ENCODE results near the gene ADAMTS2. TPM values are rescaled to one million over a fixed set of nuclear protein-coding genes. Genes with fewer than 3 reads are reported as not detected.

ADAMTS2 gene
- total and polyA plus RNA-seq, 12 donors: 4.3 to 70.3 (median 22.4) TPM

DNA sequence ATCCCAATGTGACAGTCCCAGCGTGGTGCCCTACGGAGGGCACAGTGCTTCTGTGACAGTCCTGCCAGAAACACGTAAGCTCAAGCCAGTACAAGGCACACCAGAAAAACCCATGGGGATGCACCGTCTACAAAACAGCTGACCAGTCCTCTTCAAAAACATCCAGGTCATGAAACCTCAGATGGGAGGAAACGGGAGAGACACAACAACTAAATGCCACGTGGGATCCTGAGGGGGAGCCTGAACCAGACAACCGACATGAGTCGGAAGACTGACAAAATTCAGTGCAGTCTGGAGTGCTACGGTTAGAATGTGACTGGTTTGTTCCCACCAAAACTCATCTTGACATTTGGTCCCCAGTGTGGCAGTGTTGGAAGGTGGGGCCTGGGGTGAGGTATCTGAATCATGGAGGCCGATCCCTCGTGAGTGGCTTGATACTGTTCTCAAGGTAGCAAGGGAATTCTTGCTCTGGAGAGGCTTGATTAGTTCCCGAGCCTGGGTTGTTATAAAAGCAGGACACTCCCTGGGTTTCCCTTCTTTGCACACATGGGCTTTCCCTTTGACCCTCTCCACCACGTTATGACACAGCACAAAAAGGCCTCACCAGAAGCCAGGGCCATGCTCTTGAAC, 55.4 kb downstream of the ADAMTS2 start:
- intact Hi-C loops (cut with DNase I): no loop called here
- 80 to 90% (median 82%) methylated on average over 13 of the region's 13 CpGs for WGBS, 4 donors
- Histone ChIP-seq H3K27ac (no peak overlapping the region), H3K36me3 (replicated peaks in 1 of 2) (no peaks in the 10 kb centered on the region), H3K4me3 (no peak overlapping the region), H3K9me3 (replicated peaks in 1 of 3) (no peaks in the 10 kb centered on the region), H3K4me1 (replicated peaks in 1 of 2) (peaks cover 0 to 4% of the 10 kb centered on the region in 2 donors), H3K27me3 (no peaks in the 10 kb centered on the region)
- TF ChIP-seq, protein P1, sequence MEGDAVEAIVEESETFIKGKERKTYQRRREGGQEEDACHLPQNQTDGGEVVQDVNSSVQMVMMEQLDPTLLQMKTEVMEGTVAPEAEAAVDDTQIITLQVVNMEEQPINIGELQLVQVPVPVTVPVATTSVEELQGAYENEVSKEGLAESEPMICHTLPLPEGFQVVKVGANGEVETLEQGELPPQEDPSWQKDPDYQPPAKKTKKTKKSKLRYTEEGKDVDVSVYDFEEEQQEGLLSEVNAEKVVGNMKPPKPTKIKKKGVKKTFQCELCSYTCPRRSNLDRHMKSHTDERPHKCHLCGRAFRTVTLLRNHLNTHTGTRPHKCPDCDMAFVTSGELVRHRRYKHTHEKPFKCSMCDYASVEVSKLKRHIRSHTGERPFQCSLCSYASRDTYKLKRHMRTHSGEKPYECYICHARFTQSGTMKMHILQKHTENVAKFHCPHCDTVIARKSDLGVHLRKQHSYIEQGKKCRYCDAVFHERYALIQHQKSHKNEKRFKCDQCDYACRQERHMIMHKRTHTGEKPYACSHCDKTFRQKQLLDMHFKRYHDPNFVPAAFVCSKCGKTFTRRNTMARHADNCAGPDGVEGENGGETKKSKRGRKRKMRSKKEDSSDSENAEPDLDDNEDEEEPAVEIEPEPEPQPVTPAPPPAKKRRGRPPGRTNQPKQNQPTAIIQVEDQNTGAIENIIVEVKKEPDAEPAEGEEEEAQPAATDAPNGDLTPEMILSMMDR (IDR thresholded peaks at IDR 0.05): no peak
- TF ChIP-seq POLR2A (IDR thresholded peaks at IDR 0.05): no peak
- no peak for DNase-seq

DNA sequence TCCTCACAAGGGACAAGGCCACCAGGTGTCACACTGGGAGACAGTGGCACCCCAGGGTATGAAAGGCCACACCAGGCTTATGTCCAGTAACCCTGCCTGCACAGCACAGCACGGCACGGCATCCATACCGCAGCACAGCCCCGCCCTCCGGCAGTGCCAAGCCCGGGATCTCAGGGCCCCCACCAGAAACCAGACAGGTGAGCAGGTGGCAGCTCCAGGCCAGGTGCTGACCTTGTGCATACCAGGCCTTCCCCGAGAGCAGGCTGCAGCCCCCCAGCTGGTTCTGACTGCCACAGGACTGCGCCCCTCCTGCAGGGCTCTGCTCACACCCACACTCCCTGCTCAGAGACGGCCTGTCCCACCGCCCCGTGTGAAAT, 56.5 kb downstream of the ADAMTS2 start:
- H3K4me1 ChIP-seq (replicated peaks in 1 of 2): peaks cover 0 to 6% of the 10 kb centered on the region in 2 donors
- TF ChIP-seq, protein P1 (IDR thresholded peaks at IDR 0.05): no peak
- no peak for TF ChIP-seq POLR2A (IDR thresholded peaks at IDR 0.05)
- no peak overlapping the region for H3K4me3 ChIP-seq
- H3K27ac ChIP-seq: no peak overlapping the region
- H3K27me3 ChIP-seq: no peaks in the 10 kb centered on the region
- no peaks in the 10 kb centered on the region for H3K9me3 ChIP-seq (replicated peaks in 1 of 3)
- no peaks in the 10 kb centered on the region for H3K36me3 ChIP-seq (replicated peaks in 1 of 2)
- whole genome bisulfite sequencing, 4 donors: 91 to 100% (median 92%) methylated on average over 5 to 11 of the region's 11 CpGs
- DNase-seq: no peak
- intact Hi-C loops (cut with DNase I): no loop called here

DNA sequence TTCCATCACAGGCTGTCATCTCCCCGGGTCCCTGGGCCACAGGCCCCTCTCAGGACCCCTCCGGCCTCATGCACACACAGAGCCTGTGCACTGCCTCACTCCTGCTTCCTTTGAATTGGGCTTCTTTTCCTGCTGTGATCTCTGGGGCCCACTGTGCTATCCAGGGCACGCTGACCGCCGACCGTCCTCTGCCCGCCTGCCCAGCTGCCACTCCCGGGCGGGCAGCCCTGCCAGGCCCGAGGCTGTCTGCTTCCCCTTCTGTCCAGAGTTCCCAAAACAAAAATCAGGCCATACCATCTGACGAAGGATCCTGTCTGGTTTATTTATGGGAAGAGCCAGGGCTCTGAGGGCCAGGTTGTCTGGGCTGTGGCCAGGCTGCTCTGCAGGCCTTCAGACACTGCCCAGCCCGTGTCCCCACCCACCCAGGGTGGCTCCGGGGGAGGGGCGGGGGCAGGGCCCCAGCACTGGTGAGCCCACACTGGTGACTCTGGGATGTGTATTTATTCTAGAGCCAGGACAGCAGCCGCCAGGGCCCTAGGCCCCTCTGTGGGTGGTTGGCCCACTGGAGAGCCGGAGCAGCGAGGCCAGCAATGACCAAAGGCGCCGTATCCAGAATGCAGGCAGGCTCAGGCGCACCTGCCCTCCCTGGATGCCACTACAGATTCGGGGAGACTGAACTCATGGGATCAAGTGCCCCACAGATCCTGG, 57.0 kb downstream of the ADAMTS2 start:
- H3K9me3 ChIP-seq (replicated peaks in 1 of 3): no peaks in the 10 kb centered on the region
- intact Hi-C loops (cut with DNase I): no loop called here
- no peak for TF ChIP-seq POLR2A (IDR thresholded peaks at IDR 0.05)
- no peak for DNase-seq
- H3K36me3 ChIP-seq (replicated peaks in 1 of 2): no peaks in the 10 kb centered on the region
- peaks cover 0 to 6% of the 10 kb centered on the region in 2 donors for H3K4me1 ChIP-seq (replicated peaks in 1 of 2)
- H3K27me3 ChIP-seq: no peaks in the 10 kb centered on the region
- no peak overlapping the region for H3K27ac ChIP-seq
- 71 to 87% (median 85%) methylated on average over 14 to 21 of the region's 21 CpGs for WGBS, 4 donors
- H3K4me3 ChIP-seq: no peak overlapping the region

DNA sequence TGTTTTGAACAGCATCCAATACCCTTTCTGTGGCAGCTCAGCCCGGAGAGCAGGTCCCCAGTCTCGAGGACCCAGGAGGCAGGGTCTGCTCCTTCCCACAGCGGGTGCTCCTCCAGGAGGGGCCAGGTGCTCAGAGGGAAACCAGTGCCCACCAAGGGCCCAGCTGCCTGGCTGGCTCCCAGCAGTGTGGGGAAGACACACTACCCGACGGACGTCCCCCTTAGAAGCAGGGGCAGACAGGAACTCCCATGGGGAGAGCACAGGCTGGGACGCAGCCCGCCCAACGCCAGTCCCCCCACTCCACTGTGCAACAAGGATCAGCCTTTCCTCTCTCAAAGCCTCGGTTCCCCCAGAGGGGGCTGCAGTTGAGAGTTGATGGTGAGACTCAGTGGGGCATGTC, 57.6 kb downstream of the ADAMTS2 start:
- Histone ChIP-seq H3K4me3 (no peak overlapping the region), H3K36me3 (replicated peaks in 1 of 2) (no peaks in the 10 kb centered on the region), H3K9me3 (replicated peaks in 1 of 3) (no peaks in the 10 kb centered on the region), H3K4me1 (replicated peaks in 1 of 2) (peaks cover 0 to 6% of the 10 kb centered on the region in 2 donors), H3K27ac (no peak overlapping the region), H3K27me3 (no peaks in the 10 kb centered on the region)
- intact Hi-C loops (cut with DNase I): no loop called here
- WGBS, 4 donors: 78 to 87% (median 81%) methylated on average over 9 to 10 of the region's 10 CpGs; no CpG with 5 or more reads in 1 of the 4 donors
- TF ChIP-seq, protein P1 (IDR thresholded peaks at IDR 0.05): no peak
- no peak for TF ChIP-seq POLR2A (IDR thresholded peaks at IDR 0.05)
- DNase-seq: no peak
